HG03565 (cell line): Measurements from ENCODE around the gene APOBEC3A.
A peak's percentile ranks its signal among the peaks of the same experiment; 100 is the strongest.
"Not testable (repeated sequence)": the region's sequence is repeated elsewhere in the genome, so short reads cannot be mapped to it uniquely, and the experiment has no call there.

Source experiments
- ATAC-seq: cut with Tn5 transposase; IDR thresholded peaks from one replicate; pipeline ENCODE4 v1.9.1; 2021; ENCODE audit warnings: mild to moderate bottlenecking, moderate library complexity; ENCODE audit not compliant: unreplicated experiment

Gene APOBEC3A

GRCh38 chr22:38942702-38943101 is 14.7 kb upstream of the APOBEC3A start:
- no peak for ATAC-seq

GRCh38 chr22:38943201-38943600 is 14.2 kb upstream of the APOBEC3A start:
- ATAC-seq: no peak

- ATAC-seq: no peak
Measured at GRCh38 chr22:38943882-38944281, 13.5 kb upstream of the APOBEC3A start.

- no peak for ATAC-seq
Measured at GRCh38 chr22:38944653-38945052, 12.8 kb upstream of the APOBEC3A start.

GRCh38 chr22:38945706-38946338 is 11.6 kb upstream of the APOBEC3A start:
- not testable (repeated sequence) for ATAC-seq

GRCh38 chr22:38946771-38947170 is 10.6 kb upstream of the APOBEC3A start:
- ATAC-seq: no peak

GRCh38 chr22:38947321-38948140 is 9.9 kb upstream of the APOBEC3A start:
- ATAC-seq: no peak

- ATAC-seq: no peak
Measured at GRCh38 chr22:38948181-38948940, 9.0 kb upstream of the APOBEC3A start.

- no peak for ATAC-seq
Measured at GRCh38 chr22:38949889-38950405, 7.5 kb upstream of the APOBEC3A start.

- no peak for ATAC-seq
Measured at GRCh38 chr22:38950527-38951295, 6.7 kb upstream of the APOBEC3A start.

- ATAC-seq: no peak
Measured at GRCh38 chr22:38951734-38952133, 5.7 kb upstream of the APOBEC3A start.

GRCh38 chr22:38952281-38952993 is 5.0 kb upstream of the APOBEC3A start:
- no peak for ATAC-seq

GRCh38 chr22:38953091-38953490 is 4.3 kb upstream of the APOBEC3A start:
- ATAC-seq: no peak

- peak; percentile 69 for ATAC-seq
Measured at GRCh38 chr22:38953577-38954413, 3.6 kb upstream of the APOBEC3A start.

GRCh38 chr22:38954414-38955043 is 2.9 kb upstream of the APOBEC3A start:
- ATAC-seq: no peak

GRCh38 chr22:38955250-38955905 is 2.0 kb upstream of the APOBEC3A start:
- ATAC-seq: no peak

- no peak for ATAC-seq
Measured at GRCh38 chr22:38955926-38956325, 1.5 kb upstream of the APOBEC3A start.

GRCh38 chr22:38956551-38956950 is 858 bp upstream of the APOBEC3A start:
- no peak for ATAC-seq
